Vagina (tissue), 2 donors: ENCODE measurements around the gene MOV10L1.

Source experiments
- CTCF ChIP-seq, 3 experiments: fragments of 450-650 bp in 2 of 3; fragments of 200-600 bp in 1 of 3; sonication (generic) in 1 of 3; IDR thresholded peaks; one replicate each; pipeline ENCODE4 v1.5.1; 2017 to 2019; ENCODE audit warnings: antibody characterized with exemption in 3 of 3, mild to moderate bottlenecking in 2 of 3, moderate library complexity in 2 of 3
- POLR2A ChIP-seq, 2 donors: fragments of 450-650 bp; IDR thresholded peaks; one replicate each; pipeline ENCODE4 v1.6.1; 2017; ENCODE audit warnings: antibody characterized with exemption in 2 of 2, mild to moderate bottlenecking in 2 of 2, moderate library complexity in 2 of 2
- POLR2AphosphoS5 ChIP-seq, 2 donors: sonication (generic); formaldehyde crosslinking; IDR thresholded peaks; one replicate each; pipeline ENCODE4 v1.9.0; 2017; ENCODE audit warnings: antibody characterized with exemption in 2 of 2, mild to moderate bottlenecking in 2 of 2, low read depth in 1 of 2; ENCODE audit not compliant: insufficient read depth in 1 of 2

- TF ChIP-seq CTCF (IDR thresholded peaks at IDR 0.05) (no peak), POLR2AphosphoS5 (IDR thresholded peaks at IDR 0.05; ENCODE audit: insufficient read depth in 1 of 2, low read depth in 1 of 2) (no peak), POLR2A (IDR thresholded peaks at IDR 0.05) (no peak)
Observed at GRCh38 chr22:50112151-50113118, 22.6 kb downstream of the MOV10L1 start.
